ENCODE data around the gene MVB12B.

GRCh38 chr9:126329476-126330275, 3.0 kb downstream of the MVB12B start:
- TF ChIP-seq, protein P1, sequence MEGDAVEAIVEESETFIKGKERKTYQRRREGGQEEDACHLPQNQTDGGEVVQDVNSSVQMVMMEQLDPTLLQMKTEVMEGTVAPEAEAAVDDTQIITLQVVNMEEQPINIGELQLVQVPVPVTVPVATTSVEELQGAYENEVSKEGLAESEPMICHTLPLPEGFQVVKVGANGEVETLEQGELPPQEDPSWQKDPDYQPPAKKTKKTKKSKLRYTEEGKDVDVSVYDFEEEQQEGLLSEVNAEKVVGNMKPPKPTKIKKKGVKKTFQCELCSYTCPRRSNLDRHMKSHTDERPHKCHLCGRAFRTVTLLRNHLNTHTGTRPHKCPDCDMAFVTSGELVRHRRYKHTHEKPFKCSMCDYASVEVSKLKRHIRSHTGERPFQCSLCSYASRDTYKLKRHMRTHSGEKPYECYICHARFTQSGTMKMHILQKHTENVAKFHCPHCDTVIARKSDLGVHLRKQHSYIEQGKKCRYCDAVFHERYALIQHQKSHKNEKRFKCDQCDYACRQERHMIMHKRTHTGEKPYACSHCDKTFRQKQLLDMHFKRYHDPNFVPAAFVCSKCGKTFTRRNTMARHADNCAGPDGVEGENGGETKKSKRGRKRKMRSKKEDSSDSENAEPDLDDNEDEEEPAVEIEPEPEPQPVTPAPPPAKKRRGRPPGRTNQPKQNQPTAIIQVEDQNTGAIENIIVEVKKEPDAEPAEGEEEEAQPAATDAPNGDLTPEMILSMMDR (IDR thresholded peaks at IDR 0.05 in 2 of 3, conservative IDR thresholded peaks at IDR 0.05 in 1 of 3; ENCODE audit: borderline replicate concordance in 1 of 3, insufficient read depth in 1 of 3, low read depth in 2 of 3, low read length in 2 of 3): no peak
- no peak for TF ChIP-seq EZH2 (IDR thresholded peaks at IDR 0.05)
- no peak for TF ChIP-seq REST (IDR thresholded peaks at IDR 0.05; ENCODE audit: low read depth)
- TF ChIP-seq TCF7L2 (IDR thresholded peaks at IDR 0.05; ENCODE audit: borderline replicate concordance, extremely low read depth, insufficient read depth, insufficient read length): no peak
- TF ChIP-seq SP1 (IDR thresholded peaks at IDR 0.05; ENCODE audit: low read depth): no peak
- TF ChIP-seq JUND (IDR thresholded peaks at IDR 0.05): no peak
- no peak for TF ChIP-seq SRF (IDR thresholded peaks at IDR 0.05; ENCODE audit: low read depth)
- no peak for TF ChIP-seq EZH2phosphoT487 (IDR thresholded peaks at IDR 0.05; ENCODE audit: borderline replicate concordance)
- TF ChIP-seq POLR2A (IDR thresholded peaks at IDR 0.05; ENCODE audit: borderline replicate concordance, extremely low read depth, insufficient read depth, insufficient read length): no peak

Data from HCT116 (cell line).